ENCODE measurements around the gene C14orf119.

C14orf119 gene

DNA sequence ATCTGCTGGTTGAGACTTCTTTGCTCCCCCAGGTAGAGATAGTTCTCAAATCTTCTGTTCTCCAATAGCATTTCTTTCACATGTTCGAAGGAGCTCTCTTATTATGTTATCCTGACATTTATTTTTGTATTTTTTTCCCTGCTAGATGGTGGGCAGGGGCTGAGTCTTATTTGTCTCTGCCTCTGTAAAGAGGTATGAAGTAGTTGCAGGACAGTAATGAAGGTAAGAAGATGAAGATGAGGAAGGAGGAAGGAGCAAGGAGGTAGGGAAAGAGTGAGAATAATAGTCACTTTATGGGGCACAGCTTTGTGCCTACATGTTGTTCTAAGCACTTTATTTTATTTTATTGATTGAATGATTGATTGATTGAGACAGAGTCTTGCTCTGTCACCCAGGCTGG, 14.5 kb downstream of the C14orf119 start:
- DNase-seq (ENCODE audit: low read depth in 3 of 3), result no peak

DNA sequence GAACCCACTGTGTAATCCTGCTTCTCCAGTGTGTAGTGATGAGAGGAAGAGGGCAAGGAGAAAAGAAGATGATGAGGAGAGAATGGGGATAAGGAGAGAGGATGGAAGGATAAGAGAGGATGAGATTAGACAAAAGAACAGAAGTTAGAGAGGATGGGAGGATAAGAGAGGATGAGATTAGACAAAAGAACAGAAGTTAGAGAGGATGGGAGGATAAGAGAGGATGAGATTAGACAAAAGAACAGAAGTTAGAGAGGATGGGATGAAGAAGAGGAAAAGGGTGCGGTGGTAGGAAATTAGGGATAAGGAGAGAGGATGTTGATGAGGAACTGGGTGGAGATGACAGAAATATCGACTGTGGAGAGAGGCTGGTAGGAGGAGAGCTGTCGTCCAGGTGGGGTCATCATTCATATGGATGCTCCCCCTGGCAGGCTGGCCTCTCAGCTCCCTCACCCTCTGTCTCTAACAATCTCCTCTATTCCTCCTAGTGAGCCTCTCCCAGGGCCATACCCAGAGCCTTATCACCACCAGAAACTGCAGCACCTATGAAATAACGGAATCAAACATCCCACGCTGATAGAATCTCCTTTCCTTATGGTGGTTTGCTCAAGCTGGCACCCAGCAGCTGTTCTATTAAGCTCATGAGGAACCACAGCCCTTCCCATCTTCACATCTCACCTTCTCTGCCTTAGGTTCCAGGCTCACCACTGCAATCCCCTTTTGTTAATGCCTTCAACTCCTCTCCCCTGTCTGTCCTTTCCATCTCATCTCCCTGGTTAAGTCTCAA, 15.5 kb downstream of the C14orf119 start:
- DNase-seq (ENCODE audit: low read depth in 3 of 3), result no peak

DNA sequence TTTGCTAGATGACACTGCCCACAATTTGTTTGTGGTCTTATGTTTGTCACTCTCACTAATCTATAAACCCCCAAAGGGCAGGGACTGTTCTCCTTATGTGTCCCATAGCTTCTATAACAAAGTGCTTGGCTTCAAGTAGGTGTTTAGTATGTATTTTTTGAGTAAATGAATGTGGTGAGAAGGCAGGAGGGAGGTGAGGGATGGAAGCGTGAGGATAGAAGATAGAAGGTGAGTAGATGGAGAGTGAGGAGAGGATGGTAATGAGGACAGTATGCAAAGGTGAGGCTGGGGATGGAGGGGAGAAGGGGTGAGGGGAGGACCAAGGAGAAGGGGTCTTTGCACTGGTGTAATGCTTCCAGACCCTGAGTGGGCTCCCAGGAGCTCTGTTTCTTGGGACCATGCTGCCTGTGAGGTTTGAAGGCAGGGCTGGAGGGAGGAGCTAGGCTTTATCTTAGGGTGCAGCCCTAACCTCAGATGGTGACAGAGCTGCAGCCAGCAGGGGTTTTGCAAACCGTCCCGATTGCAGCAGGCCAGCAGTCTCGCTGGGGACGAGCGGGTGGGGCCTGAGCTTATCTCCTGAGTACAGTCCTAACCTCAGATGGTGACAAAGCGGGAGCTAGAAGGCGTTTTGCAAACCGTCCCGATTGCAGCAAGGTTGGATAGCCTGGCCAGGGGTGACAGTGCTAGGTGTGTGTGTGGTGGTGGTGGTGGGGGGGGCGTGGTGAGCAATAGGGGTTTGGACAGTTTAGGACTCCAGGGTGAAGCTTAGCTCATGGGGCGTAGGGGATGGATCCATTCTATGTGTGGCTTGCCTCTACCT, 17.3 kb downstream of the C14orf119 start:
- no peak for DNase-seq (ENCODE audit: low read depth in 3 of 3)

DNA sequence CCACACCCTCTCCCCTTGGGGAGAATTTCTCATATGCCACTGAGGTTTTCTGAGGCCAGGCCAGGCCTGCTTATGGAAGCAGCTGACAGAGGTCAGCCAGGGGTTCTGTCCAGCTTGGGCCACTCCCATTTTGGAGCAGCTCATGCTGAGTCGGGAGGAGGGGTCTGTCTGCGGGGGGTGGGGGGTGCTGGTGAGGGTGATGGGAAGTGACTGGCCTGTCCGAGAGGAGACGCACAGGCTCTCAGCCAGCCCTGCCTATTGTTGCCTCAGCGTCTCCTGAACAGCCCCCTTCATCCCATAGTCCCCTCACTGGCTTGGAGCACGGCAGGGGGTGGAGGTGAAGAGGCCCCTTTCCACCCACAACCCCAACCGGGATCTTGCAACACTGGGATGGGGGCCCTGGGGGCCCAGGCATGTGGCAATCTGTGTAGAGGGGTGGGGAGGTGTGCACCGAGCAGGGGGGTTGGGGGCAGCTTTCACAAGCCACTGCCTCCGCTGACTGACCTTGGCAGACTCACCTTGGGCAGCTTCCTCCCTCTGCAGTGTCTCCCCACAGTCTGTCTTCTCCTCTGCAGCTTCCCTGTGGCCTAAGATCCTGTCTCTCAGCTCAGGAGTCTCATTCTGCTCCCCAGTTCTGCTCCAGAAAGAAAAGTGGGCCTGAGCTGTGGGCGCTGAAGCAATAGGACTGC, 18.3 kb downstream of the C14orf119 start:
- DNase-seq (ENCODE audit: low read depth in 3 of 3), result no peak

DNA sequence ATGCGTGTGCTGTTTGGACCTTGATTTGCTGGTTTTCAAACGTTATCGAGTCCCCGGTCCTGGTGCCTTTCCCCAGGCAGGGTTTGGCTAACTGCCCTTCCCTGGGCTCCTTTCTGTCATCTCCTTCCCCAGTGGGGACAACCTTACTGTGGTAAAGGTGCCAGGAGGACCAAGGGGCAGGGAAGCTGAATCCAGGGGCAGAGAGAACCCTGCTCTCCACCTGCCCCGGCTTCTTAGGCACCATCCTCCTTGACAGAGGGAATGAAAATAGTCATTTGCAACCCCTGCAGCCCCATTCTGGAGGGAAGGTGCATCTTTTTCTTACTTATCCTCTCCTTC, 18.8 kb downstream of the C14orf119 start:
- no peak for DNase-seq (ENCODE audit: low read depth in 3 of 3)

DNA sequence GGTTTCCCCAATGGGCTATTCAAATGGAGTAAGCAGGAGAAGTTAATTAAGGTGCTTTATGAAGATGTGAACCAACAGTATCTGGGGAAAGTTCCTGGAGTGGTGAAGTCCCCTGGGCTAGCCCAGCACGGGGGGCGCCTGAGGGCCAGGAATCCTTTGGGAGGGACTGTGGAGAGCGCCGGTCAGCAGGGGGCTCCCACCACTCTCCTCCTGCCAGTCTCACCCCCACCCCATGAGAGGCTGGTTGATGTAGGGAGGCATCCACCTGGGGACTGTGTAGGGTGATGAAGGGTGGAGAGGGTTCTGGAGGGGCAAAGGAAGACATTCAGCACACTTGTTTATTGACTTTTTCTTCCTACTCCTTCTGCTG, 19.3 kb downstream of the C14orf119 start:
- DNase-seq (ENCODE audit: low read depth in 3 of 3), result no peak

DNA sequence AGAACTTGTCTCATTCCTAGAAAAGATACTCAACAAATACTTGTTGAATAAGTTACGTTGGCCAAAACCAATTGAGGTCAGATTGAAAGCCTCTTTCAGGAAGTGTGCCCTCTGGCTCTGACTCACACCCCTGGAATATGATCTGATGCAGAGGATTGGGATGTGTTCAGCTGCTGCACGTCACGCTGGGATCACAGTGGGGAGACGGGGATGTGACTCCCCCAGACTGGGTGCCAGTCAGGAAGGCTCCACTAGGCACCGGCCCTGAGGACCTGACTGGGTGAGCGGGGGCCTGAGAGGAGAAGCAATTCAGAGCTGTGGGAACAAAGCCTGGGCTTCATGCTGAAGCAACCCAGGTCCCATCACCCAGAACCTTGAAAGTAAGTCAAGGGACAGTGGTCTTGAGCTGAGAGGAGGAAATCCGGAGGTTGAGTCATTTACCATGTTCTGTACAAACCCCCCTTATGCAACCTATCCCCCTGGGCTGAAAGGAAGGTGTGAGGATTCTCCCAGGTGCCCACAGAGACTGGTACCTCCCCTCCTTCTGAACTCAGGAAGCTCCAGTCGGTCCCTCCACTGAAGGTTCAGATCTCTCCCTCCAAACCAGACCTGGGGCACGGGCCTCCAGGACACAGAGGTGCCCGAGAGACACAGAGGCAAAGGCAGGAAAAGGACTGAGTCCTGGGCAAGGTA, 19.9 kb downstream of the C14orf119 start:
- no peak for DNase-seq (ENCODE audit: low read depth in 3 of 3)

DNA sequence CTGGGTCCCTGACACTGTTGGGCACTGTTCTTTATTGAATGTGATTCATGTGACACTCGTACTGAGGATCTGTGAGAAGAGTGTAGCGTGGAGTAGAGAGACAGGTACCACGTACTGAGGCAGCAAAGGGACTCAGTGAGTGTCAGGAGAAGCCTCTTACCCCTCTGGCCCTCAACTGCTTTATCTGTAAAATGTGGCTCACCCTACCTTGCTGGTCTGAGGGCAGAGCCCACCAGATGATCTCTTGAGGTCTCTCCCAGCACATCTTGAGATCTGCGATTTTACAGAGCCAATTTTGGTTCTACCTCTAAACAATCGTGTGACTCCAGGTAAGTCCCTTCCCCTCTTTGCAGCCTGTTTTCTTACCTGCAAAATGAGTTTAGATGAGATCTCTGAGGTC, 20.6 kb downstream of the C14orf119 start:
- DNase-seq (ENCODE audit: low read depth in 3 of 3), result no peak

DNA sequence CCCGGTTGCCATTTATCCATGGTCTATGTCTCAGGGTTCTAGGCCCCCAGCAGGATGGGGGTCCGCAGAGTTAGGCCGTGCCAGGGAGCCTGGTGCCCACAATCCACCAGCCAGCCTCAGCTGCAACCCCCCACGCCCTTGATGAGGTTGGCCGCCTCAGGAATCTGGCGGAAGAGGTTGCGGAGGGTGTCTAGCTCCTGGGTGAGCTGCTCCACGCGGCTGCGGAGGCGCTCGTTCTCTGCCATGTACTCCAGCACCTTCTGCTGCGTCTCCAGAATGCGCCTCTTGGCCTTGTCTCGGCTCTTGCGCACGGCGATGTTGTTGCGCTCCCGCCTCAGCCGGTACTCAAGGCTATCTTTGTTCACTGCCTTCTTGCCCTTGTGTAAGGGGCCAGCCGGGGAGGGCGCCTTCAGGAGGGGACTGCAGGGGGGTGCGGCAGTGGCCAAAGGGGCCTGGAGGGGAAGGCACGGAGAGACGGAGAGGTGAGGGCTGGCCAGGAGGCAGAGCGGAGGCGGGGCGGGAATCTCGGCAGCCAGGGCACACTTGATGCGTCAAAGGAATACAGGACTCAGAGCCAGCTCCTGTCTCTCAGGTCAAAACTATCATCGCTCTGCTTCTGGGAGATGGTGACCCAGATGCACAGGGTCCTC, 22.2 kb downstream of the C14orf119 start:
- no peak for DNase-seq (ENCODE audit: low read depth in 3 of 3)

DNA sequence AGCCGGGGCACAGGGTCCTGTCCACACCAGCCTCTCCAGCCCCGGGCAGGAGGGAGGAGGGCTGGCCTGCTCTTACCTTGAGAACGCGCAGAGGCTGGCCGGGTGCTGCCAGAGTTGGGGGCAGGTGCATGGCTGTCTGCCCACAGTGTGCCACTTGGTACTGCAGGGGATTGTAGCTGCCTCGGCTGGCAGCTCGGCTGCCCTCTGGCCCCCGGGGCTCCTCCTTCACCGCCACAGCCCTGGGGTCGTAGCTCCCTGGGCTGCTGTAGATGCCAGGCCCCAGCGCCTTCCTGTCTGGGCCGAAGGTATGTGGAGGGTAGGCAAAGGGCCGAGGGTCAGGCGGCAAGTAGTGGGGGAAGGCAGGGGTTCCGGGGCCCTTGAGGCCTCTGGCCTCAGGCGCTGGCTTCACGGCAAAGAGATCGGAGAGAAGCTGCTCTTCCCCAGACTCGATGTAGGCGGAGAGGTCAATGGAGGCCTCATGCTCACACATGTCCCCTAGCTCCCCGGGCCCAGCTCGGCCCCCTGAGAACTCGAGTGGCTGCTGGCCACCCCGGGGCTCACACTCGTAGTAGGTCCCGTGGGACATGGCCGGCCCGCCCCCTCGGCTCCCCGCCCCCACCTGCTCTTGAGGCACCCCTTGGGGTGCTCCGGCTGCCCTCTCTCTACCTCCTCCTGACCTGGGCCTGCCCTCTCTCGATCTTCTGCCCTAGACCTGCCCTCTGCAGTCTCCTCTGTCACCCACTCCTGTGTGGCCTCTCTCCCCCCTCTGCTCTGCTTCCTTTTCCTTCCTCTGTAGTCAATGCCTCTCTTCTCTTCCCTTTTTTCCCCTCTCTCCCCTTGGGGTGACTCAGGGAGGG, 23.4 kb downstream of the C14orf119 start, which contains the start of gene CEBPE:
TSS of gene CEBPE (minus strand) at position 750 of the 857 bp plus-strand sequence. CDS start at position 586, 164 bp downstream.
- no peak for DNase-seq (ENCODE audit: low read depth in 3 of 3)

DNA sequence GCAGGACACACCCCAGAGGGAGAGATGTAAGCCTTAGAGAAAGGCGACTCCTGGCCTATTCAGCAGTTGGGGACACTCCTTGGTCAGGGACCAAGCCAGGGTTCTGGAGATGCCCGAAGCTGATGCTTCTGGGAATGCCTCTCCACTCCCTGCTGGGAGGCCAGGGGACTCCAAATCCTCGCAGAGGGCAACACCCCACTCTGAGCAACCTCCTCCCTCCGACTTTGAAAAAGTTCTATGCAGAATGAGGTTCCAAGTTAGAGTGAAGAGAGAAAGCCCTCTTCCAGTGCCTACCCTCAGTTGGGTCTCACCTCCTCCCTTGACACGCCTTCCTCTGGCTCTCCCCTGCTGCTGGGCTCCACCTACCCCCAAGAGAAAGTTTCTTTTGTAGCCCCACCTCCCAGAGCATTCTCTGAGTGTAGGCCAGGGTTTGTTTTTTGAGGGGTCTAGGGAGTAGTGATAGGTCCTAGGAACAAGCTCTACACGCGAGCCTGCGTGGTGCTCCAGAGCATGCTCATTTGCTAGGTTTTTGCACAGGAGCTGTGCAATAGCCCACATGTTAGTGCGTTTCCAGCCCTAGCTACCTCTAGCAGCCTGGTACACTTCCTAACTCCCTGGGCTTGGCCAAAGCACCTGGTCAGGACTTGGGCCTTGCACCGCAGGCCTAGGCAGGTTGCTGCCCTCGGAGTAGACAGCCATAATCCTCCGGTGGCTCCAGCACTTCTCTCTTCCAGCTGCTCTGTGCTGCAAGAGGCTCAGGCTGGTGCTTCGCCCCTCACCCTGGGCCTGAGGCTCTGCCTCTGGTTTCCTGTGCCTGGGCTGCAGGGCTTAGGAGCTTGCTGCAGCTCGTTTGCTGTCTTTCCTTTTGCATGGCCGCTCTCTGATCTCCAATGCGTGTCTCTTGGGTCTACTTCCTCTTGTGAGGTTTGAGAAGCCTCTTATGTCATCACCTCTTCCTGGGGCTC, 24.3 kb downstream of the C14orf119 start:
- no peak for DNase-seq (ENCODE audit: low read depth in 3 of 3)

DNA sequence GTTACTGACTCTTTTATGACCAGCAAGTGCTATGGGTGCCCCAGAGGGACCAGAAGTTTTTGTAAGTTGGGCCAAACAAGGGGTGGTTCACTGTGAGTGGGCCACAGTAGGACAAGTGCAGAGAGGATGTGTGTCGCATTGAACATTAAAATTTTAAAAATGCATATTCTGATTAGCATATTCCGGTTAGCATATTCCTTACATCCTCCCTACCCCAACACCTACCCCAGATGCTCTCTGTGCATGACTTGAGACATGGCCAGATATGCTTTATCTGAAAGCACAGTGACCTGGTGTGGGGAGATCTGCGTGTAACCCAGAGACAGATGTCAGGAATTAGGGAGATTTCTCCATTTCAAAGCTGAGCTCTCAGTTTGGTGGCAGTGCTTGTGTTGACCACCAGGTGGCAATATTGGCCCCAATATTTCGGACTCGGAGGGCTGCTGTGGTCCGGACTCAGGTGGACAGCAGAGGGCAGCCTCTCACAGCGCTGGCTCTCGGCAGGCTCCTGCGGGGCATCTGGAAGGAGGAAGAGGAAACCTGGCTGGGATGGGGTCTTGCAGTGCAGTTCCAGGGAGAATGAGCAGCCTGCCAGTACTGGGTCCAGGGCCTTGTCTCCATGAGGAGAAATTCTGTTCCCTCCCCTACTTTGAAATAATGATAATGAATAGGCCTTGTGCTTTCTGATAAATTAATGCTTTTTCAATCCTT, 25.4 kb downstream of the C14orf119 start:
- DNase-seq (ENCODE audit: low read depth in 3 of 3), result peak; percentile 71 to 80 (median 71)

DNA sequence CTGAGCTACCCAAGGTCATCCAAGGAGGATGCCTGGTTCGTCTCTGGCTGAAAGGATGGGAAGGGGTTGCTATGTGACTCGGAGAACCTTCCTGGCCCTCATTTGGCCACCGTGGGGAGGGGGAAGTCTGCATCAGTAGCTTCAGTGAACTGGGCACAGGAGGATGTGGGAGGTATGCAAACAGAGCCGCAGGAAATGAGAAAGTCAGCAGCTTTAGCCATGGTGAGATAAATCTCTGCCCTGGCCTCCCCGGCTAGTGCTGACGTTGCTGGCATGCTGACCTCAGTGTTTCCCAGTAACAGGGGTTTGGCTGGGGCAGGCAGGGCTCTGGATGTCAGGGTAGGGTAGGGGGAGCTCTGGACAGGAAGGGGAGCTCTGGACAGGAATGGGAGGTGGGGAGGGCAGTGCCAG, 26.1 kb downstream of the C14orf119 start:
- no peak for DNase-seq (ENCODE audit: low read depth in 3 of 3)

DNA sequence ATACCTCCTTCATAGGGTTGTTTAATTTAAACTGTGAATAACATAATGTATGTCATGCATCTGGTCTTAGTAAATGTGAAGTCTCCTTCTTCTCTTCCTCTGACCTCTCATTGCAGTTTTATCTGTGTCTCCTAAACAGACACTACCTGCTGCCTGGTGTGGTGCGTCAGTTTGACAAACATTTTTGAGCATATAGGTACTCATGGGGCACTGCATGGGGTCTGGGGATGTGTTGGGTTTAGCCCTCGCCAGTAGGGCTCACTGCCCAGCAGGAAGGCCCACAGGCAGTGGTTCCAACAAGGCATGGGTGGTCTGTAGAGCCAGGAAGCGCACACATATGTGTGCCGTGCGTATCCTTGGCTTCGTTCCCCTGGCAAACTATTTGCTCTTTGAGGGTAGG, 26.8 kb downstream of the C14orf119 start:
- DNase-seq (ENCODE audit: low read depth in 3 of 3), result no peak

DNA sequence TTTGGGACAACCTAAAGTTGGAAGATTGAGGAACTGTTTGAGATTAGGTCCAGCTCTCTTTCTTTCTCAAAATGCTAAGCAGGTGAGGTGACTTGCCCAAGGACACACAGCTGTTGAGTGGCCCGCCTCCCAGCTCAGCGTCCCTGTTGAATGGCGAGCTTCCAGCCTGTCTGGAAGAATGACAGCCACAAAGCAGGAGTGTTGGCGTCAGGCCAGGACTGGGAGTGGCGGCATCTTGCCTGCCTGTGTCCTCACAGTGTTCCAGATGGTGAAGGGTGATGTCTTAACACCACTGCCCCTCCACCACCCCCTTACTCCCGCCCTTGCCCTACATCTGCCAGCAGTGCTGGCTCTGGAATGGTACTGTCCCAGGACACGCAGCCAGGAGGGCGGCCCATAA, 28.1 kb downstream of the C14orf119 start:
- DNase-seq (ENCODE audit: low read depth in 3 of 3), result no peak

DNA sequence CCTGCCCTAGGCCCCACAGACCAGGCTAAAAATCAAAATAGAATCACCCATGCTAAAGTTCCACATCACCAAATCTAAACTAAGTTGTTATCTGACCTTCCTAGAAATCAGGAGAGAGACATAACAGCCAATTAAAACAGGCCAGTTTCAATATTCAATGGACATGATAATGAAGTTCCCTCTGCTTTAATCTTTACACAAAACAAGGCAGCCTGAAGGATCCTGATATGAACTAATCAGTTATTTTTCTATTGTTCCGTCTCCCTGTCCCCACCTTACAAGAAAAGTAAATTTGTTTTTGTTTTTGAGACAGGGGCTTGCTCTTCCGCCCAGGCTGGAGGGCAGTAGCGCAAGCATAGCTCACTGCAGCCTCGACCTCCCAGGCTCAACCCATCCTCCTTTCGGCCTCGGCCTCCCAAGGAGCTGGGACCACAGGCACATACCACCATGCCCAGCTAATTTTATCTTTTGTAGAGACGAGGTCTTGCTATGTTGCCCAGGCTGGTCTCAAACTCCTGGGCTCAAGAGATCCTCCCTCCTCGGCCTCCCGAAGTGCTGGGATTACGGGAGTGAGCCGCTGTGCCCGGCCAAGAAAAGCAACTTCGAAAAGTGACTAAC, 29.1 kb downstream of the C14orf119 start:
- no peak for DNase-seq (ENCODE audit: low read depth in 3 of 3)

DNA sequence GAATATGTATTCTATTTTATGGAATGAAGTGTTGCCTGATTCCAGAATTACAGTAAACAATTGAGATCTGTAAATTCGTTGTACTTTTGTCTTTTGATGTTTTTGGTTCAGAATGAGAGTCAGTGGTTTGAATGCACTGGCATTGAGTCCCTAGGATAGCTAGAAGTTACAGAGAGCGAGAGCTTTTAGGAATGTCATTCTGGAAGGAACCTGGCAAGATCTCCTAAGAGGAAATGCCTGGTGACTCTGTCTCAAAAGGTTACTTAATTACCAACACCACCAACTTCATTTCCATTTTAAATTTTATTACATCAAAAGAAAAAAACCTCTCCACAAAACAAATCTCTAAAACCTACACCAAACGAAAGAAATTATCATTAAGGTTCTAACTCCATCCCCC, 29.7 kb downstream of the C14orf119 start:
- DNase-seq (ENCODE audit: low read depth in 3 of 3), result no peak

DNA sequence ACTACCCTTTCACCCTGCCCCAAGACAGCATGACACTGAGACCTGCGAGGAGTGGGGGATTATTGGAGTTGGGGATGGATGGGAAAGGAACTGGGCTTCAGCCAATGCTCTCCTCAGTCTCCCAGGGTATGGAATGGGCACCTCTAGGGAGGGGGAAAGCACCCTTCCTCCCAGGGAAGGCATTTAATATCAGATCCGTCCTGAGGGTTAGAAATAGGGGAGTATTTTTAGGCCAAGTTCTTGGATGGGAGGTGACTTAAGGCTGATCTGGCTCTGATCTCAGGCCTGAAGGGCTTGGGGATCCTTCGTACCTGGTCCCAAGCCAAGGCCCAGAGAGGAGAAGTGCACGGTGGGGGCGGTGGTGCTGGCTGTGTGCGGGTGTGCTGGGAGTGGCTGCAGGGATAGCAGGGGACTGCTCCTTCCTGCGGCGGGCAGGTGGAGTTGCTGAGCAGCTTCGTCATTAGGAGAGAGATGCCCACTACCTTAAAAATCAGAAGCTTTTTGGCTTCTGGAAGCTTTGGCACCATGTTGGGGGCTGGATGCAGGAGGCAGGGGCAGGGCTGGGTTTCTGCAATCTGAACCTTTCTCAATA, 30.7 kb downstream of the C14orf119 start:
- no peak for DNase-seq (ENCODE audit: low read depth in 3 of 3)
